Uterus (tissue), 2 donors: Measurements from ENCODE around the gene DPP6.

ENCODE experiments used
- CTCF ChIP-seq, 4 experiments: fragments of 200-600 bp in 2 of 4; fragments of 450-650 bp in 2 of 4; sonication (generic) in 2 of 4; IDR thresholded peaks; one replicate each; pipeline ENCODE4 v1.5.1; 2016 to 2019; ENCODE audit warnings: antibody characterized with exemption in 4 of 4, mild to moderate bottlenecking in 2 of 4, moderate library complexity in 1 of 4
- POLR2A ChIP-seq, 2 donors: fragments of 450-650 bp; IDR thresholded peaks; one replicate each; pipeline ENCODE4 v1.6.1; 2016; ENCODE audit warnings: antibody characterized with exemption in 2 of 2, mild to moderate bottlenecking in 1 of 2, moderate library complexity in 1 of 2

GRCh38 chr7:154553711-154554265 is 501.6 kb downstream of the DPP6 start:
- no peak for TF ChIP-seq CTCF (IDR thresholded peaks at IDR 0.05)
- no peak for TF ChIP-seq POLR2A (IDR thresholded peaks at IDR 0.05)
